ENCODE measurements around the gene MAGEA8. TPM values are rescaled to one million over a fixed set of nuclear protein-coding genes. Genes with fewer than 3 reads are reported as not detected.

The MAGEA8 gene
- total and polyA plus RNA-seq, 9 of the 15 experiments (the other 6 are each of a cell fraction or from before 2014, with no cell fraction given), result 0.49 to 4.6 (median 1.9) TPM

GRCh38 chrX:149867488-149867887 is 13.5 kb upstream of the MAGEA8 start:
- H3K36me3 ChIP-seq (ENCODE audit: control insufficient read depth, insufficient read depth, low read length), result no peaks in the 10 kb centered on the region
- H4K20me1 ChIP-seq (replicated peaks; ENCODE audit: control insufficient read depth, insufficient read depth, low read length), result no peaks in the 10 kb centered on the region; the same call in 1 of the 2 replicates
- FAIRE-seq (no peak), ATAC-seq (no peak), DNase-seq (ENCODE audit: extremely low read depth in 1 of 4, low spot score in 3 of 4) (no peak)
- no peak overlapping the region for H3K4me2 ChIP-seq (ENCODE audit: insufficient read depth, low read length)
- intact Hi-C loops (cut with micrococcal nuclease) (no loop called here), in situ Hi-C loops (cut with MboI) (no loop called here)
- BruUV-seq (replicated peaks), result no TSS peak
- TF ChIP-seq MAFG (tag; conservative IDR thresholded peaks at IDR 0.05), result peak; percentile 62
- peak; percentile 26; the same call in 1 of the 2 replicates for TF ChIP-seq MAFK (IDR thresholded peaks at IDR 0.05; ENCODE audit: low read length)
- no peak for TF ChIP-seq KLF13 (tag; IDR thresholded peaks at IDR 0.05; ENCODE audit: borderline replicate concordance, low read depth)
- no peak for TF ChIP-seq REST (IDR thresholded peaks at IDR 0.05; ENCODE audit: borderline replicate concordance)
- TF ChIP-seq REST (CRISPR knock-in tag; IDR thresholded peaks at IDR 0.05; ENCODE audit: low read depth), result no peak
- peak; percentile 71 for TF ChIP-seq ZNF316 (IDR thresholded peaks at IDR 0.05)
- TF ChIP-seq C11orf30 (IDR thresholded peaks at IDR 0.05; ENCODE audit: low read depth), result peak; percentile 49
- TF ChIP-seq ATF1 (CRISPR knock-in tag; IDR thresholded peaks at IDR 0.05), result no peak
- TF ChIP-seq ATF1 (tag; IDR thresholded peaks at IDR 0.05), result no peak
- TF ChIP-seq MAFF (IDR thresholded peaks at IDR 0.05; ENCODE audit: low read length), result peak; percentile 35; the same call in 1 of the 2 replicates
- H3K9me3 ChIP-seq (replicated peaks; ENCODE audit: control insufficient read depth, insufficient read depth, low read depth, low read length), result no peaks in the 10 kb centered on the region
- H3K9ac ChIP-seq (ENCODE audit: insufficient read depth in 1 of 2, low read depth in 2 of 2, low read length in 2 of 2), result no peak overlapping the region
- CTCF ChIA-PET (ENCODE audit: low intra/inter-chr PET ratio), result no interaction called here
- no peak overlapping the region for H3K4me3 ChIP-seq
- H2AFZ ChIP-seq (ENCODE audit: low read depth, low read length), result peak overlapping the region; percentile 16; the same call in 1 of the 2 replicates
- no peaks in the 10 kb centered on the region for H3K27me3 ChIP-seq (ENCODE audit: control insufficient read depth in 2 of 2, insufficient read depth in 2 of 2, low read length in 2 of 2)
- H3K4me1 ChIP-seq (replicated peaks in 1 of 2; ENCODE audit: control insufficient read depth in 2 of 2, insufficient read depth in 2 of 2, low read length in 2 of 2), result no peaks in the 10 kb centered on the region; a peak in 3 of 5 replicates
- H3K9me1 ChIP-seq (ENCODE audit: control insufficient read depth, insufficient read depth, low read length), result no peaks in the 10 kb centered on the region
- WGBS (ENCODE audit: insufficient coverage, low coverage, missing lambda C conversion rate), result 26% methylated on average over 3 of the region's 3 CpGs
- no peak overlapping the region for H3K27ac ChIP-seq (ENCODE audit: extremely low read depth, low read depth, low read length)
- H3K79me2 ChIP-seq (ENCODE audit: control insufficient read depth, insufficient read depth, low read length), result no peaks in the 10 kb centered on the region
- POLR2A ChIA-PET, result no interaction called here

Measured in K562 (cell line).